Right renal pelvis (tissue), 4 donors: ENCODE measurements around the gene MBTPS1. TPM values are rescaled to one million over a fixed set of nuclear protein-coding genes. Genes with fewer than 3 reads are reported as not detected.

Experiments
- DNase-seq, 4 donors: peaks; one replicate each; pipeline ENCODE4 v3.0.0-alpha.2; 2013; ENCODE audit warnings: low read depth in 4 of 4, low spot score in 3 of 4, missing footprints in 1 of 4
- polyA plus RNA-seq, 4 donors: library from polyadenylated mRNA; unstranded; fragments of 120-200 nt; gene quantifications; one replicate each; pipeline ENCODE4 v1.2.1, GENCODE V29; 2013; ENCODE audit not compliant: insufficient read length in 4 of 4

Gene MBTPS1
- 100 to 1,000 TPM; 112 to 115 (median 115) TPM for polyA plus RNA-seq

GRCh38 chr16:84116720-84117493, at the start of gene MBTPS1:
TSS of gene MBTPS1 (minus strand) at chr16:84116942. CDS start at chr16:84101783, 15,159 bp downstream.
- DNase-seq: peak; percentile 94 to 96 (median 95)

- DNase-seq: no peak
These were observed 49.0 kb upstream of the MBTPS1 start for GRCh38 chr16:84165746-84166145.

GRCh38 chr16:84161801-84162200, 45.1 kb upstream of the MBTPS1 start:
- no peak for DNase-seq

GRCh38 chr16:84161037-84161436, 44.3 kb upstream of the MBTPS1 start:
- no peak for DNase-seq

- no peak for DNase-seq
These were observed 43.1 kb upstream of the MBTPS1 start for GRCh38 chr16:84159800-84160199.

- DNase-seq: no peak
These were observed 42.3 kb upstream of the MBTPS1 start for GRCh38 chr16:84159007-84159406.

- no peak for DNase-seq
These were observed 39.6 kb upstream of the MBTPS1 start for GRCh38 chr16:84156342-84156784.

- DNase-seq: no peak
These were observed 39.0 kb upstream of the MBTPS1 start for GRCh38 chr16:84155771-84156170.

GRCh38 chr16:84155226-84155625, 38.5 kb upstream of the MBTPS1 start:
- no peak for DNase-seq

- DNase-seq: no peak
These were observed 37.0 kb upstream of the MBTPS1 start for GRCh38 chr16:84153660-84154214.

GRCh38 chr16:84150926-84151325, 34.2 kb upstream of the MBTPS1 start:
- DNase-seq: no peak

GRCh38 chr16:84144859-84145639, 28.3 kb upstream of the MBTPS1 start, which contains the start of the genes DNAAF1 and HSDL1:
TSS of gene DNAAF1 (plus strand) at chr16:84145308. CDS start at chr16:84145441, 133 bp downstream.
TSS of gene HSDL1 (minus strand) at chr16:84145177. CDS start at chr16:84131321, 13,856 bp downstream.
- DNase-seq: peak; percentile 85 to 89 (median 87)

GRCh38 chr16:84144209-84144858, 27.6 kb upstream of the MBTPS1 start:
- no peak for DNase-seq

GRCh38 chr16:84143784-84144199, 27.1 kb upstream of the MBTPS1 start:
- DNase-seq: no peak

- DNase-seq: no peak
These were observed 26.3 kb upstream of the MBTPS1 start for GRCh38 chr16:84143081-84143480.

- no peak for DNase-seq
These were observed 24.5 kb upstream of the MBTPS1 start for GRCh38 chr16:84141143-84141670.

GRCh38 chr16:84139628-84140258, 23.0 kb upstream of the MBTPS1 start:
- DNase-seq: no peak

- DNase-seq: no peak
These were observed 22.3 kb upstream of the MBTPS1 start for GRCh38 chr16:84138824-84139627.

- no peak for DNase-seq
These were observed 21.7 kb upstream of the MBTPS1 start for GRCh38 chr16:84138500-84138823.
